ENCODE data around the gene C1QTNF2.

The C1QTNF2 gene

DNA sequence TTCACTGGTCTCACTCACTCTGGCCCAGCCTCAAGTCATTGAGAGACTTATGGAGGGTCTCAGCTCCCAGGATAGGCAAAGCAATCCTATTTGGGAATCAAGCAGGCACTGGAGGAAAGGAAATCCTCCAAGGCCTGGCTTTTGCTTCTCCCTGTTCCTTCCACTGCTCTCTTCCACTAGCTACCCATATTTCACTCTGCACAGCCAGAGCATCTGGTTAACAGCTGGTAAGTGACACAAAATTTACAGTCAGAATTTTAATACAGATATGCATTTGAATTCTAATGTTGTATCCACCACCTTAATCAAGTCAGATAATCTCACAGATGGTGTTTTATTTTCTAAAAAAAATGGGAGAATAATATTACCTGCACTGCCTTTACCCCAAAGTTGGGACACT, 868 bp upstream of the C1QTNF2 start:
- FAIRE-seq = no peak

DNA sequence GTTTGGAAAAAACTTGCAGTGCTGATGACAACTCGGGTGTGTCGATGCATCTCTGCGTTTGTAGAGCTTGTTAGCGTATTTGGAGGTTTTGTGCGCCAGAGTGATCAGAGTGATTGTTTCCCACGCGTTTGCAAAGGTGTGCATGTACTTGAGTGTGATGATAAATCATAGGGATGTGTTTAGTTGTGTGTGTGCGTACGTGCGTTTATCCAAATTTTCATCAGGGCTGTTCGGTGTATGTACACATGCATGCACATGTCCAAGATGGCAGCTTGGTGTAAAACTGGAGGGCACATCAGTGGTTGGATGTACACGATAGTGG, 248 bp upstream of the C1QTNF2 start:
- FAIRE-seq = no peak

- FAIRE-seq = no peak
These were observed 2.5 kb downstream of the C1QTNF2 start for GRCh38 chr5:160367885-160368284.

DNA sequence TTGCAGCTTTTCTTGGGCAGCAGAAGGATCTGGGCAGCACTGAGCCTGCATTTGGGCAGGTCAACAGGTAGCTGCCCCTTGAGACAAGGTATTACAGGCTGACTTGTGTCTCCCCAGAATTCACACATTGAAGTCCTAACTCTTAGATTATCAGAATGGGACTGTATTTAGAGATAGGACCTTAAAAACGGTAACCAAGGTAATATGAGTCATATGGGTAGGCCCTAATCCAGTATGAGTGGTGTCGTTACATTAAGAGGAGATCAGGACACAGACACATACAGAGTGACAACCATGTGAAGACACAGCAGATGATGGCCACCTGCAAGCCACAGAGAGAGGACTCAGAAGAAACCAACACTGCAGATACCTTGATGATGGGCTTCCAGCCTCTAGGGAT, 3.2 kb downstream of the C1QTNF2 start:
- FAIRE-seq = no peak

GRCh38 chr5:160366230-160366629, 4.2 kb downstream of the C1QTNF2 start:
- no peak for FAIRE-seq

DNA sequence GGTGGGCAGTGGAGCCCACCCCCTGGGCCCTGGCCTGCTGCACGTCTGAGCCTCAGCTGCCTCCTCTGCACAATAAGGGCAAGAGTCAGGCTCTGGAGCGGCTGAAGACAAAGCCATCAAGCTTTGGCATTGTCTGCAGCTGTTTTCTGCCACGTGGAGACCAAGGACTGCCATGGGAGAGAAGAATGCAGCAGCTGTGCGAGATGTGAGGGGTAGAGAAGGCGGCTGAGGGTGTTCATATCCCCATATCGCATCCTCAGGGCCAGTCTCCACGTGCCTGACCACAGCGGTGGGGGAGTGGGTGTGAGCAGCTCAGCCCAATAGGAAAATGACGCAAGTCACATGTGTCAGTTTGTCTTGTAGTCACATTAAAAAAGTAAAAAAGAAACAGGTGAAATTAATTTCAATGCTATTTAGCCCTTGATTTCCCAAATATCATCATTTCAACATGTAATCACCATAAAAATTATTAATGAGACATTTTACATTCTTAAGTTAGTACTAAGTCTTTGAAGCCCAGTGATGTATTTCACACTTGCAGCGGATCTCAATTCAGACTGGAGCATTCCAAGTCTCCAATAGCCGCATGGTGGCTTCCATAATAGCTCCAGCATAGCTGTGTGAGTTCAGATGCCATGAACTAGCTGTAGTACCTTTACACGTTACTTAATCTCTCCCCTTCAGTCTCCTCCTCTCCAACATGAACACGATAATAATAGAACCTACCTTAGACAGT, 6.6 kb downstream of the C1QTNF2 start:
- FAIRE-seq = no peak

DNA sequence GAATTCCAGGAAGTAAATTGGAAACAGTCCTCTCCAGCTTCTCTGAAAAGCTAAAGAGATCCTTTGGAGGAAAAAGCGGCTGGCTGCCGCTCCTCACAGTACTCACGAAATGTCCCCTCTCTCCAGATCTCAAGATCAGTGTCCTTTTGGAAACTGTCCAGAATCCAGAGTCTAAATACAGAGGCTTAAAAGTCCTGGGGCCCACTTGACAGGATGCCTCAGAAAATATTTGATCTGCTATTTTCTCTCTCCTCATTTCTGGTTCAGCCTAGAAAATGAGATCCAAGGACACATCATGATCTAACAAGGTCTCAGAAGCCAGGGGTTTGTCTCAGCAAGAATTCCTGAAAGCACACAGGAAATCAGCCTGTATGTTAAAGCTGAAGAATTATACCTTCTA, 7.2 kb downstream of the C1QTNF2 start:
- FAIRE-seq = no peak

GRCh38 chr5:160361624-160362228, 8.7 kb downstream of the C1QTNF2 start:
- FAIRE-seq = no peak

DNA sequence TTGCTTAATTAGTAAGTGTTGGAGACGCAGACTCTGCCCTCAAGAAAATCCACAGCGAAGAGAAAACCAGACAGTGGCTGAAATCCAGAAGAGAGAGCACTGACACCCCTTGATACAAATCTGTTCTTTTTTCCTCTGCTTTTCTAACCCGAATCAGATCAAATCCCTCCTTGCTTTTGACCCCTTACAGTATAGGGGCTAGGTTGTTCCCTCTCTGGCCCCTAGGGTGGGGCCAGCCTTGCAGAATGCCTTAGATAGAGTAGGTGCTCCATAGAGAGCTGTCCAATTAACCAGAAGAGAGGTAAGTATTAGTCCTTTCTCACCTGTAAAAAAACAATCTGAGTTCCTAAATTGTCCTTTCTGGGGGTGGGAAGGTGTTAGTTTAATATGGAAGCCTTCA, 10.1 kb downstream of the C1QTNF2 start:
- FAIRE-seq = no peak

- FAIRE-seq = no peak
These were observed 10.6 kb downstream of the C1QTNF2 start for GRCh38 chr5:160359816-160360215.

GRCh38 chr5:160359242-160359641, 11.2 kb downstream of the C1QTNF2 start:
- no peak for FAIRE-seq

DNA sequence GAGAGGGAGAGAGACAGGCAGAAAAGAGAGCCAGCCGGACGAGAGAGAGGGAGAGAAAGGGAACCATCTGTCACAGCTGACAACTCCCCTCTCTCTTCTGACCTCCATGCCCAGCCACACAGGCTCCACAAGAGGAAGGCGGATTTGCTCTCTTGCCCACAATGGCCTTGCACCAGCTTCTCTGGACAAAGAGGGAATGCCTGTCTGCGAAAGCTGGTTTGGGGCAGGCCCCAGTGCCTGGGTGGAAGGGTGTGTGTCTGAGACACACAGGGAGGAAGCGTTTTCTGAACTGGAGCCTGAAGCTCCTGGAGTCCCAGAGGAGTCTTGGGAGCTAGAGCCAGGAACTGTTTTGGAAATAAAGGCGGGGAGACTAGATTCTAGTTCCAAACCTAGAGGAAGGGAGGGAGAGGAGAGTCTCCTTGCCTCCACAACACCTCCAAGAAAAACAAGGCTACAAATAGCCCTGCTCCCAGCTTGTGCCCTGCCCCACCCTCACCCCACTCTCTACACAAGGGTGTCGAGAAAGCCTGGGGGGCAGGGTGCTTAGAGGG, 12.5 kb downstream of the C1QTNF2 start:
- no peak for FAIRE-seq

- no peak for FAIRE-seq
These were observed 13.0 kb downstream of the C1QTNF2 start for GRCh38 chr5:160357394-160357793.

- FAIRE-seq = no peak
These were observed 13.7 kb downstream of the C1QTNF2 start for GRCh38 chr5:160356550-160357347.

DNA sequence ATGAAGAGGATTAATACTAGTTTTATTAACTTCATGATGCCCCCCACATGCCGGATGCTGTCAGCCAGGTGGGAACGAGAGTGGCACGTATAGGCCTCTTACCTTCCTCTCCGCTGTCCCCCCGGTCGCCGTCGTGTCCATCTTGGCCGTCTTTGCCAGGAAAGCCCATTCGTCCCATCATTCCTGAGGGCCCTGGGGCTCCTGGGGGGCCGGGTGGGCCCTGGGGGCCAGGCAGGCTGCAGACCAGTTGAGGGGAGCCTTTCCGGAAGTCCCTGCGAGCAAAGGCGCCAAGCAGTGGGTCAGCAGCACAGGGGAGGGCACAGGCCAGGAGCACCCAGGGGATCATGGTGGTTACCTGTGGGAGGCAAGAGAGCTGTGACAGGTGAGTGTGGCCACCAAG, 15.8 kb downstream of the C1QTNF2 start:
- no peak for FAIRE-seq

GRCh38 chr5:160353379-160353778, 17.0 kb downstream of the C1QTNF2 start:
- no peak for FAIRE-seq

DNA sequence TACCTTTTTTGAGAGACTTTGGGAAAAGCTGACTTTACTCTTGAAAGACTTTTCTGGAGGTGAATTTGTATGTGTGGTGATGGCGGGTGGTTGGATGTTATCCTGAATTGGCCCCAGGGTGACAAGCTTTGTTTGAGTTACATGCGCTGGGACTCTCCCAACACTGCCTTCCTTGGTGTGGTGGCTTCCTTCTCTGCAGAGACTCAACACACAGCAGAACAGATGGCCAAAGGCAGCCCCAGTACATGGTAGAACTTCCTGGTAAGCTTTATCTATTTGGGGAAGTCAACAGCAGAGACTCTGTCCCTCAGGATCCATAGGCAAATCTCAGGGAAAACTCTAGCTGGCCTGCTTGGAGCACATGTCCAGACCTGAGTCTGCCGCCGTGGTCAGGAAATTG, 18.1 kb downstream of the C1QTNF2 start:
- no peak for FAIRE-seq

GRCh38 chr5:160349935-160350303, 20.5 kb downstream of the C1QTNF2 start:
- FAIRE-seq = no peak

DNA sequence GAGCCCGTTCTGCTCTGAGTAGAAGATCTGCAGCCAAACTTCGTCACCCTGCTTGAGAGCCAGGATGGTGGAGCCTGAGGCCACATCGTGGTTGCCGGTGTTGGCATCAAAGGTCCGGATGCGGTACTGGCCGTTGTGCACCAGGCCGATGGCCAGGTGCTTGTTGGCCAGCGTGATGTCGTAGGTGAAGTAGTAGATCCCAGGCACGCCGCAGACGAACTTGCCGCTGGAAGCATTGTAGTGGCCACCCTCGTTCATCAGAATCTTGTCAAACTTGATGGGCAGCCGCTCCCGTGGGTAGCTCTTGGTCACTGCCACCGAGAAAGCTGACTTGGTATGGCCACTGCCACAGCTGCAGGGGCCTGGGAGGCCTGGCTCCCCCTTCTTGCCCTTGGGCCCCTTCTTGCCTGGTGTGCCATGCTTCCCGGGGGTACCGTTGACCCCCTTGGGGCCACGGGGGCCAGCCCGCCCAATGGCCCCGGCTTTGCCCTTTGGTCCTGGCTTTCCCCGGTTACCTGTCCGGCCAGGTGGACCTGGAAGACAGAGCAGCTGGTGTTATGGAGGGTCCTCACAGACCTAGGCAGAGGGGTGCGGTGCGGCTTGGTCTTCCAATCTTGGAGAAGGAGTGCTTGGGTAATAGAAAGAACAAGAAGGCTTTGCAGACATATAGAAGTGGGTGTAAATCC, 21.0 kb downstream of the C1QTNF2 start:
- FAIRE-seq = no peak

- FAIRE-seq = no peak
These were observed 22.3 kb downstream of the C1QTNF2 start for GRCh38 chr5:160348080-160348479.

- FAIRE-seq = no peak
These were observed 23.0 kb downstream of the C1QTNF2 start for GRCh38 chr5:160347448-160347847.

GRCh38 chr5:160342413-160342941, 27.9 kb downstream of the C1QTNF2 start:
- FAIRE-seq = no peak

DNA sequence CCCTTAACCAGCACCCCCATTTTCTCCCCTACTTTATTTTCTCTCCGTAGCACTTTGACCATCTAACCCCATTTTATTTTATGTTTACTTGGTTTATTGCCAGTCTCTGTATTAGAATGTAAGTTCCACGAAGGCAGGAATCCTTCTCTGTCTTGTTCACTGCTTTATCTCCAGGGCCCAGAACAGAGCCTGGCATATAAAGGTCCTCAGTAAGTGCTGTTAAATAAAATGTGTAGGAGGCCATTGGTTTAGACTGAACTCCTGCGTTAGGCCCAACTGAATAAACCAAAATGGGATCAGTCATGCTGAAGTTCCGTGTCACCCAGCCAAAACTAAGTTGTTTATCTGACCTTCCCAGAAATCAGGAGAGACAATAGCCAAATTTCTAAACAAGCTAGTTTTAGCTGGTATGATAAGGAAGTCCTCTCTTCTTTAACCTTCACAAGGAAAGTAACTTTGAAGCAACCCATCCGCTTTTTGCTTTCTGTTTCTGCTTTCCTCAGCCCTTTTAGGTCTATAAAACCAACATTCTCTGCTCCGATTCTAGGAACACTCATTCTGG, 29.0 kb downstream of the C1QTNF2 start:
- FAIRE-seq = no peak

All from TTC549 (cell line).